ENCODE results near the gene KRT35. TPM values are rescaled to one million over a fixed set of nuclear protein-coding genes. Genes with fewer than 3 reads are reported as not detected.
A peak's percentile ranks its signal among the peaks of the same experiment; 100 is the strongest.

Gene KRT35
- total RNA-seq, 2 experiments from 2014 or later: not detected

DNA sequence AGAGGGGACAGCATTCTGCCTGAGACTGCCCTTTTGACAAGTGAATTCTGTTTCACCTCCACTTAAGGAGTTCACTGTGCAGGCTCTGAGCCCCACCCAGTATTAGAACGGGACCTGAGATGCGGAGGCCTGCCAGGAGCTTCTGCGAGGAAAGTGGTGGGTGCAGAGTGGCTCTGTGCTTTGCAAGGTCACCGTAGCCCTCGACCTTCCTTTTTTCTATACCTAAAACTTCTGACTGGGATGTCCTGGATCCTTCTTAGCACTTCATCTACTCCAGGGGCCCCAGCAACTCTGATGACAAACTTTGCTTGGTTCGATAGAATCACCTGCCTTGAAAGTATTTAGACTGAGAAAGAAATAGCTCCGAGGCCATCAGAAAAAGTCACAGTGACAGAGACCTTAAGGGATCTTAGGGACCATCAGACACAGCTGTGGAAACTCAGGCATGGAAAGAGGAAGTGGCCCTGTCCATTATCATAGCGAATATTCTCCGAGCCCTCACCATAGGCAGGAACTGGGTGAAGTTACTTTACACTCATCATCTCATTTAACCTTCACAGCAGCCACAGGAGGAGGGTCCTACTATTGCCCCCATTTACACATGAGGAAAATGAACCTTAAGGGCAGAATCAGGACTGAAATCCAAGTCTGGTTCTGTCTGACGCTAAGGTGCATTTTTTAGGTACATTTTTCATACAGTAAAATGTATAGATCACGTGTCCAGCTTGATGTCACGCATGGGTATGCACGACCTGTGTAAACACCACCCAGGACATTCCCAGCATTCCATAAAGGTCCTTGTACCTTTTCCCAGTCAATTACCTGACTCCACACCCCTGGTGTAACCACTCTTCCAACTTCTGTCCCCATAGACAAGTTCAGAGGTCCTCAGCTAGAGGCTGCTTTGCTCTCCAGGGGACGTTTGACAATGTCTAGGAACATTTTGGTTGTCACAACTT is 25.1 kb upstream of the KRT35 start:
- Mint-ChIP-seq H3K9me3 (no peaks in the 10 kb centered on the region), H3K27me3 (no peaks in the 10 kb centered on the region), H3K27ac (no peak overlapping the region), H3K36me3 (ENCODE audit: low read depth) (no peaks in the 10 kb centered on the region), H3K4me3 (no peak overlapping the region), H3K4me1 (no peaks in the 10 kb centered on the region)
- no peak for DNase-seq
- ChIA-PET CTCF (interaction anchor here (0.5 to 1.7 kb wide), 2 partner anchors 143 to 171 kb away, joined by 3 read pairs; no protein-coding TSS in a partner anchor), POLR2A (no interaction called here)

DNA sequence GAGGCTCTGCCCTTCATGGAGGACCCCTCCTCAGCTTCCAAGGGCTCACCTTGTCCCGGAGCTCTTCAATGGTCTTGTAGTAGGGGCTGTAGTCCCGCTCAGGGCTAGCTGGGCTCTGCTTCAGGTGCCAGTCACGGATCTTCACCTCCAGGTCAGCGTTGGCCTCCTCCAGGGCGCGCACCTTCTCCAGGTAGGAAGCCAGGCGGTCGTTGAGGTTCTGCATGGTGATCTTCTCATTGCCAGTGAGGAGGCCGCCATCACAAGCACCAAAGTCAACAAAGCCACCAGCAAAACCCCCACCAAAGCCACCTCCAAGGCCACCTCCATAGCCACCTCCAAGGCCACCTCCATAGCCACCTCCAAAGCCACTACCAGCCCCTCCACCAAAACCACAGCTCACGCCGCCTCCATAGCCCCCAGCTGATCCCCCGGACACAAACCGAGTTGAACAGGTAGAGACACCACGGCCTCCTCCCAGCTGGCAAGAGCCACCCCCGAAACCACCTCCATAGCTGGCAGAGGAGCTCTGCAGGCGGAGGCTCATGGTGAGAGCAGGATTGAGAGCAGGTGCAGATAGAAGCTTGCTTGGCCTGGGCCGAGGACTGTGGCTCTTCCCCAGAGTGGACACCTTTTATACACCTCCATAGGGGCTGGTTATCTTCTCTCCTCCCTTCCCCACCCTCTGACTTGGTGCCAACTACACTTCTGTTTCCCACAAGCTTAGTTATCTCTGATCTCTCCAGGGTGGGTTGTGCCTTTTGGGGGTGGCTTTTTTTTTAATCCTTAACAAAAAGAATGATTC is 24.3 kb upstream of the KRT35 start, which contains the start of gene KRT13:
Gene KRT13 (minus strand): TSS at position 606 of the 802 bp plus-strand sequence. CDS start 62 bp downstream, at position 544.
- POLR2A ChIA-PET: no interaction called here
- Mint-ChIP-seq H3K36me3 (ENCODE audit: low read depth) (no peaks in the 10 kb centered on the region), H3K27ac (no peak within 1 kb of the TSS), H3K4me1 (peaks cover under 1% of the 10 kb centered on the region), H3K9me3 (no peaks in the 10 kb centered on the region), H3K4me3 (no peak within 1 kb of the TSS), H3K27me3 (no peaks in the 10 kb centered on the region)
- CTCF ChIA-PET: no interaction called here
- DNase-seq: no peak

DNA sequence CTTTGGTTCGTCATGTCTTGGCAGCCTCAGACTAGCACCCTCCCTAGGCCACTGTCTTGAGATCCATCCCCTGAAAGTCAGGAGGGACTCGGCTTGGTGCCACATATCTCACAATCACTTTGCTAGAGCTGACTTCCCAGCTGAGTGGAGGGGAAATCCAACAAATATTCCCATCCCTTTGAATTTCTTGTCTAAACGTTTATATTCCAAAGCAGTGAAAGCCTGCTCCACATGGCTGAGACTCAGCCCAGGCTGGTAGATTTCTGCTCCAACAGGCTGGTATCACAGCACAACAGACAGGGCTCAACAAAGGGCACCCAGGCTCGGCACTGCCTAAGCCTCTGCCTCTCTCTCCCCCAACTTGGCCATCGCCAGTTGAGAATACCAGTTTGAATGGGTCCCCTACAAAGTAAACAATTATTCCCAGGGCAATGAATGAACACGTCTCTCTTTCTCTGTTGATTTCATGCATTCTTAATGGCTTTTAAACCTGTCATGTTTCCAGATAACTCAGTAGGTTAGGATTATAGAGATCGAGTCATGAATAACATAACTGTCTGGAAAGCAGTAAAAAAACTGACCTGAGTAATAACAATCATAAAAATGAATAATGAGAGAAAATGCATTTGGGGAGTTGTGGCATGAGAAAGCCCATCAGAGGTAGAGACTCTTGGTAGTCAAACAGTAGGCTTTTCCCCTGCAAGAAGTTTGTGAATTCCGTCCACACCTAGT is 23.5 kb upstream of the KRT35 start:
- no peaks in the 10 kb centered on the region for H3K27me3 Mint-ChIP-seq
- H3K9me3 Mint-ChIP-seq: no peaks in the 10 kb centered on the region
- POLR2A ChIA-PET: no interaction called here
- H3K4me3 Mint-ChIP-seq: no peak overlapping the region
- no peaks in the 10 kb centered on the region for H3K36me3 Mint-ChIP-seq (ENCODE audit: low read depth)
- no peak for DNase-seq
- H3K27ac Mint-ChIP-seq: no peak overlapping the region
- CTCF ChIA-PET: no interaction called here
- H3K4me1 Mint-ChIP-seq: peaks cover 8% of the 10 kb centered on the region

DNA sequence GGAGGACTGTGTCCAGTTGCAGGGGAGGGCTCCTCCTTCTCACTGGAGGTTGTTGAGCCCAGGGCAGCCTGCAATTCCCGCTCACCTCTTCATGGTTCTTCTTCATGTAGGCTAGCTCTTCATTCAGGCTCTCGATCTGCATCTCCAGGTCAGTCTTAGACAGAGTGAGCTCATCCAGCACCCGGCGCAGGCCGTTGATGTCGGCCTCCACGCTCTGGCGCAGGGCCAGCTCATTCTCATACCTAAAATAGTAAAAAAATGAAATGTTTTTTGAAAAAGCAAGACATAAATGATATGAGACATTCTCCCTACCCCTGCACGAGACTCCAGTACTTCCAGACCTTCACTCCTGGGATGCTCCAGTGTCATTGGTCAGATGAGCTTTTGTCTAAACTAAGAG is 22.3 kb upstream of the KRT35 start:
- ChIA-PET CTCF (interaction anchor here (0.7 kb wide), 2 partner anchors 13 to 46 kb away, joined by 3 read pairs; no protein-coding TSS in a partner anchor), POLR2A (no interaction called here)
- Mint-ChIP-seq H3K27me3 (peaks cover 2% of the 10 kb centered on the region), H3K27ac (no peak overlapping the region), H3K36me3 (ENCODE audit: low read depth) (no peaks in the 10 kb centered on the region), H3K4me3 (no peak overlapping the region), H3K9me3 (no peaks in the 10 kb centered on the region), H3K4me1 (peaks cover 12% of the 10 kb centered on the region)
- DNase-seq: no peak

DNA sequence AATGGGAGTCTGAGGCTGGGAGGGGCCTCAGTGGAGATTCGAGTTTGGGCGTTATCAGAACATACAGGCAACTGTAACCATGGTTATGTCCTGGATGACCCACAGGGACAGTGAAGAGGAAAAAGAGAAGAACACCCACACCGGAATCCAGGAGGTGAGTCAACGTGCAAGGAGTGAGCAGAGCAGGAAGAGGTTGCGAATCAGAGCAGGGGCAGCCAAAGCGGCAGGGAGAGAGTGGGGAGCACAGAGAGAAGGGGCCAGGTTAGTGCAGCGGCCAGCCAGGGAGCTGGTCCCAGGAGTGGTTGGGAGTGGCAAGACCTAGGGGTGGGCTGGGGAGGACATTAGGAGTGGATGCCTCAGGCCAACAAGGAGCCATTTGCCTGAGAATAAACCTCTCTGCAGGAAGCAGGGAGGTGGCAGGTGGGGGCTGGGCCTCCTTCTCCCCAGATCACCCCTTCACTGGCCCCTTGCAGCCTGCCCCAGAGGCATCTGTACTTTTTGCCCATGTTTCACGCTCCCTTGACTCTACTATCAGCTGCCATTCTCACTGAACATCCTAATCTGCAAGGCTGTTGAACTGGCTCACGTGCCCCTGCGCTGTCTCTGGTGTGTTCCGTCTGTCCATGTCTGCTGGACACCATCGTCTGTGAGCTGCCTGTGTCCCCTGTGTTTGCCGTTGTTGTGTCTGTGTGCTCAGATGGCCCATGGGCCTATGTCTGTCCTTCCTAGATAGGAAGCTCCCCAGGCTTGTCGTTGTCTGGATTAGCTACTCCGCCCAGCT is 19.4 kb upstream of the KRT35 start:
- Mint-ChIP-seq H3K9me3 (no peaks in the 10 kb centered on the region), H3K4me1 (peaks cover 22% of the 10 kb centered on the region), H3K4me3 (no peak overlapping the region), H3K27me3 (peaks cover 2% of the 10 kb centered on the region), H3K36me3 (ENCODE audit: low read depth) (no peaks in the 10 kb centered on the region), H3K27ac (no peak overlapping the region)
- DNase-seq: no peak
- CTCF ChIA-PET: no interaction called here
- POLR2A ChIA-PET: no interaction called here

DNA sequence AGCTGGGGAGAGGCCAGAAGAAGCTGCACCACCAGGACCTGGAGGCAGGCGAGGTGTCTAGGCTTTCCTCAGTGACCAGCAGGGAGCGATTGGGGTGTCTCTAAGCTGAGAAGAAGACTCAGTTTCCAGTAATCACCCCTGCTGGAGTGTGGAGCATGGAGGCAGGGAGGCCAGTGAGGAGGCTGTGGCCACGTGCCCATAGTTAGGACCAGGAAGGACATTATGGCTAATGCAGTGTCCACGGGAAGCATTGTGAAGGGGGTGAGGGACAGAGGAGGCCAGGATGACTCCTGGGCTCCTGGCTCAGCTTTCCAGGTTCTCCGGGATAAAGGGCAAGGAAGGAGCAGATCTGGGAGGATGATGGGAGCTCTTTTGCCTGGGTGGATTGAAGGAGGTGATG is 18.8 kb upstream of the KRT35 start:
- H3K27me3 Mint-ChIP-seq: peaks cover 2% of the 10 kb centered on the region
- POLR2A ChIA-PET: no interaction called here
- no peak overlapping the region for H3K4me3 Mint-ChIP-seq
- no peaks in the 10 kb centered on the region for H3K36me3 Mint-ChIP-seq (ENCODE audit: low read depth)
- CTCF ChIA-PET: no interaction called here
- DNase-seq: no peak
- H3K9me3 Mint-ChIP-seq: no peaks in the 10 kb centered on the region
- H3K4me1 Mint-ChIP-seq: peaks cover 22% of the 10 kb centered on the region
- H3K27ac Mint-ChIP-seq: no peak overlapping the region

DNA sequence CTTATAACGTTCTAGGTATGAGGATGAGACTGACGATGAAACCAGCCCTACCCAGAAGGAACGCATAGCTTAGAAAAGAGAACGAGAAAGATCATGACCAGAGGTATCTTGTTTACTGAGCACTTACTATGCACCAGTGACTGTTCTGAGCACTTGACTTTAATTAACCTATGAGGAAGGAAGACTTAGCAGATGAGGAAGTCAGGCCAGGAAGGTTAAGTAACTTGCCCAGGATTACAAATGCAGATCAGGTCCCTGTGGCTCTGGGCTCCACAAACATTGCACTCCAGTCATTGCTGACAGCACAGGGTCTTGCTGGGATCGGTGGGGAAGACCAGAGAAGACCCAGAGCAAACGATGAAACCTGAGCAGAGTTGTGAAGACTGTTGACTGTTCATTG is 17.3 kb upstream of the KRT35 start:
- no peaks in the 10 kb centered on the region for H3K36me3 Mint-ChIP-seq (ENCODE audit: low read depth)
- H3K9me3 Mint-ChIP-seq: no peaks in the 10 kb centered on the region
- H3K4me1 Mint-ChIP-seq: peaks cover 22% of the 10 kb centered on the region
- no peak overlapping the region for H3K27ac Mint-ChIP-seq
- no peak for DNase-seq
- POLR2A ChIA-PET: interaction anchor here (1.0 to 1.4 kb wide), 2 partner anchors 176 to 191 kb away, joined by 3 read pairs; partner anchors contain the start of gene EIF1
- peaks cover 2% of the 10 kb centered on the region for H3K27me3 Mint-ChIP-seq
- CTCF ChIA-PET: interaction anchor here (1.5 to 1.8 kb wide), 2 partner anchors 20 to 50 kb away, joined by 3 to 7 read pairs; no protein-coding TSS in a partner anchor
- H3K4me3 Mint-ChIP-seq: no peak overlapping the region

DNA sequence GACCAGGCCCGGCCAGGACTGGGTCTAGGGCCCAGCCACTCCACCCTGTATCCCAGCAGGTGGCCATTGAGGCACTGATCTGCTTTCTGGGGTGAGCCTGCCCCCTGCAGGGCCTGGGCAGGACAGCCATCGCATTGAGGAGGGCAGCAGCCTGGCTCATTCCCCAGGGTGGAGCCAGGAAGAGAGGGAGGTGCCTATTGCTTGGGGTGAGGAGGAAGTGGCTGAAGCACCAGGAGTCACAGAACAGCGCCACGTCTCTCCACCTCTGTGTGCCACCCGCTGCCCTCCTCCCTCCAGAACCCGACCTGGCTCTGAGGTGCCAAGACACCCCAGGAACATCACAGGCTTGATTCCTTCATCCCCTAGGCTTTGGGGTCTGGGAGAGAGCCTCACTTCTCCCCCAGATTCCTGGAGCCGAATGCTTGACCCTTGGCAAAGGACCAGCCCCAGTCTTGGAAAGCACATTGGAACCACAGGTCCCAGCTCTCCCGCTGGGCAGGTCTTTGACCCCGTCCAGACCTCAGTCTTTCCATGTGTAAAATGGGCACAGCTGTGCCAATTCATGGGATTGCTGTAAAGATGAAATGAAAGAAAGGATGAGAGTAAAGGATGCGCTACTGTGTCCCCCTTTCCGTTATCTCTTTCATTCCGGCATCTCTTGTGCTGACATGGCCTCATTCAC is 16.0 kb upstream of the KRT35 start:
- Mint-ChIP-seq H3K36me3 (ENCODE audit: low read depth) (no peaks in the 10 kb centered on the region), H3K27ac (peak overlapping the region; percentile 40), H3K4me3 (no peak overlapping the region), H3K4me1 (peaks cover 22% of the 10 kb centered on the region), H3K27me3 (peaks cover 2% of the 10 kb centered on the region), H3K9me3 (no peaks in the 10 kb centered on the region)
- CTCF ChIA-PET: interaction anchor here (1.5 to 1.8 kb wide), 4 partner anchors 14 to 581 kb away, joined by 3 to 4 read pairs (median 4); no protein-coding TSS in a partner anchor
- peak; percentile 83 for DNase-seq
- POLR2A ChIA-PET: interaction anchor here (0.8 to 1.4 kb wide), 3 partner anchors 53 to 192 kb away, joined by 3 read pairs; partner anchors contain the start of gene EIF1

DNA sequence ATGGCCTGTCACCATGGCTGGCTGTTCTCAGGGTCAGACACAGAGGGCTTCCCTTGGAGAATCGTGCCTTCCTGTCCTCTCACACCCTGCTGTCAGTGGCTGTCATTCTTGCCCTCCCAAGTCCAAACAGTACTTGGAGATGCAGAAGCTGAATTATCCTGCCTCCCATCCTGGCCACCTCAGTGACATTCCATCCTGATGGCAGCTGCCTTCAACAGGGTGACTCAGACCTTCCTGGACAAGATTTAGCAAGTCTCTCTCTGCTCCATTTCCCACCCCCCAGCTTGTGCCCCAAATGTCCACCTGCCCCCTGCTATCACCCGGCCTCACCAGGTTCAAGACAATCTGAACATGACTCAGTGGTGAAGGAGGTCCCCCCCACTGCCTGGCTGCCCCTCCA is 13.6 kb upstream of the KRT35 start:
- CTCF ChIA-PET: interaction anchor here (0.5 to 2.3 kb wide), 3 partner anchors 54 to 1424 kb away, joined by 3 to 10 read pairs (median 5); no protein-coding TSS in a partner anchor
- H3K4me1 Mint-ChIP-seq: peaks cover 17% of the 10 kb centered on the region
- no peaks in the 10 kb centered on the region for H3K36me3 Mint-ChIP-seq (ENCODE audit: low read depth)
- no peak overlapping the region for H3K4me3 Mint-ChIP-seq
- no peak overlapping the region for H3K27ac Mint-ChIP-seq
- no peak for DNase-seq
- peaks cover 2% of the 10 kb centered on the region for H3K27me3 Mint-ChIP-seq
- POLR2A ChIA-PET: no interaction called here
- H3K9me3 Mint-ChIP-seq: no peaks in the 10 kb centered on the region

DNA sequence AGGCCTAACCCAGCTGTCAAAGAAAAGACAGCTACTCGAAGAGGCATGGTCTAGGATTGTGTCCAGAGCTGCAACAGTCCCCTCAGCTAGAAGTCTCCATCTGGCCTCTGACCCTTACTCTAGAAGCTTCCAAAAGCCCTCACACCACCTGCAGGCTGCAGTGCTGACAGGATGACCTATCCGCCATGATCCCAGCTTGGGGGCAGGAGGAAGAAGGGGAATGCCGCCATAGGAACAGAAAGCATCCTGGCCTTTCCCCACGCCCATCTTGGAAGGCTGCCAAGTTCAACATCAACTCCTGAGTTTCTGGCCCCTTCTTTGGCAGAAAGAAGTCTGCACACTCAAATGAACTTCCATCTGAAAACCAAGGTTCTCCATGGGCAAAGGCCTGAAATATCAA is 11.8 kb upstream of the KRT35 start:
- no peaks in the 10 kb centered on the region for H3K27me3 Mint-ChIP-seq
- ChIA-PET CTCF (interaction anchor here (2.6 kb wide), 1 partner anchor 56 kb away, joined by 8 read pairs; no protein-coding TSS in a partner anchor), POLR2A (no interaction called here)
- H3K27ac Mint-ChIP-seq: no peak overlapping the region
- no peak overlapping the region for H3K4me3 Mint-ChIP-seq
- no peaks in the 10 kb centered on the region for H3K36me3 Mint-ChIP-seq (ENCODE audit: low read depth)
- H3K9me3 Mint-ChIP-seq: no peaks in the 10 kb centered on the region
- no peak for DNase-seq
- H3K4me1 Mint-ChIP-seq: peaks cover 10% of the 10 kb centered on the region

DNA sequence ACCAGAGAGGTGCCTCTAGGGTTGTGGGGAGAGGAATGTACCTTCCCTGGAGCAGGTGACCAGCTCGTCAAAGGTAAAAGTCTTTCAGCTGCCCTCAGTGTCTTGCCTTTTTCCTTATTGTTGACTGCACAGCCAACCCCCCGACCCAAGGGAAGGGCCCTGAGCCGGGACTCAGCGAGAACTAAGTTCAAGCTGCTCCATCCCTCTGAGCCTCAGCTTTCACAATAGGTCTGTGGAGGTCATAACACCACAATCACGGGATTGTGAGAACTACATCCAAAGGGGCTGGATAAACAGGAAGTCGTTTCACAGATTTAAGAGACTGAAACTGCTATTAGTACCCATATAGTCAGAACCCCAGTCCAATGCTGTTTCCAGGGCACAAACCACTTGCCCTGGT is 11.4 kb upstream of the KRT35 start:
- Mint-ChIP-seq H3K27ac (no peak overlapping the region), H3K27me3 (no peaks in the 10 kb centered on the region), H3K4me1 (peaks cover 10% of the 10 kb centered on the region), H3K36me3 (ENCODE audit: low read depth) (no peaks in the 10 kb centered on the region), H3K4me3 (no peak overlapping the region), H3K9me3 (no peaks in the 10 kb centered on the region)
- DNase-seq: no peak
- ChIA-PET CTCF (interaction anchor here (2.6 kb wide), 1 partner anchor 57 kb away, joined by 8 read pairs; no protein-coding TSS in a partner anchor), POLR2A (no interaction called here)

Data from activated CD4-positive, alpha-beta memory T cell treated with anti-CD3 and anti-CD28 coated beads, Interleukin-2, amount 10 ng/mL, durations not matched to agents 7 days and 5 days (primary cell).